HG02588 (cell line): Measurements from ENCODE around the gene IL1F10.

Experiments
- ATAC-seq: cut with Tn5 transposase; IDR thresholded peaks from one replicate; pipeline ENCODE4 v1.9.1; 2021; ENCODE audit warnings: mild to moderate bottlenecking, moderate library complexity; ENCODE audit not compliant: unreplicated experiment

IL1F10 gene

GRCh38 chr2:113111823-113112287 lies 44.1 kb downstream of the IL1F10 start:
- ATAC-seq, result no peak

DNA sequence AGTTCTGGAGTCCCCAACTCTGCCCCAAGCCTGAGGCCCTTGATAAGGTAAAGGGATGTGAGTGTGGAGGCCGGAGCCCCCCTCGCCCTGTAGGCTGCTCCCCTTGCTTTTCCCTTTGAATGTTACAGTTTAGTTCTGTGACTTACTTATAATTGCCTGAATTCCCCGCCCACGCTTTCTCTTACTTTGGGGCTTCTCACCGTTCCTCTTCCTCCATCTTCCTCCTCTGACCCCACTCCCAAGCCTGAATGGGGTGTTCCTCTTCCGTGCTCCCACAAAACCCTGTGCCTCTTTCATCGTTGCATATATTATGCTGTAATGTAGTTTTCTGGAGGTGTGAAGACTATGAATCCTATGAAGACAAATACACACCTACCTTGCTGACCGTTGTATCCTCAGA lies 44.7 kb downstream of the IL1F10 start:
- ATAC-seq, result no peak

GRCh38 chr2:113112871-113113270 lies 45.1 kb downstream of the IL1F10 start:
- no peak for ATAC-seq

DNA sequence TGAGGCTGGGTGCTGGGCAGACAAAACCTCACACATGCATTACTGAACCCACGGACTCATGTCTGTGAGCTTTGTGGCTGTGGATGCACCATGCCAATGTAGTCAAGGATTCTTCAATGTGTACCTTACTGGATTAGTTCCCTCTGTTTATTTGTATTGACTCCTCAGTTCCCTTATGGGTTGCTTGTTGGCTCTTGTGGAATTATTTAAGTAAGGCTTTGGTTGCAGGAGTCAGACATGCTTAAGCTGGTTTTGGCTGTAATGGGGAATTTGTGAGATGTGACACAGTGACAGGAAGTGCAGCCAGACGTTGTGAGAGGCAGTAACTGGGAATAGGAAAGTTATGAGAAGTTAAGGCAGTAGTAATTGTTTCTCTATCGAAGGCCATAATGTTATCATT lies 46.0 kb downstream of the IL1F10 start:
- ATAC-seq, result no peak

DNA sequence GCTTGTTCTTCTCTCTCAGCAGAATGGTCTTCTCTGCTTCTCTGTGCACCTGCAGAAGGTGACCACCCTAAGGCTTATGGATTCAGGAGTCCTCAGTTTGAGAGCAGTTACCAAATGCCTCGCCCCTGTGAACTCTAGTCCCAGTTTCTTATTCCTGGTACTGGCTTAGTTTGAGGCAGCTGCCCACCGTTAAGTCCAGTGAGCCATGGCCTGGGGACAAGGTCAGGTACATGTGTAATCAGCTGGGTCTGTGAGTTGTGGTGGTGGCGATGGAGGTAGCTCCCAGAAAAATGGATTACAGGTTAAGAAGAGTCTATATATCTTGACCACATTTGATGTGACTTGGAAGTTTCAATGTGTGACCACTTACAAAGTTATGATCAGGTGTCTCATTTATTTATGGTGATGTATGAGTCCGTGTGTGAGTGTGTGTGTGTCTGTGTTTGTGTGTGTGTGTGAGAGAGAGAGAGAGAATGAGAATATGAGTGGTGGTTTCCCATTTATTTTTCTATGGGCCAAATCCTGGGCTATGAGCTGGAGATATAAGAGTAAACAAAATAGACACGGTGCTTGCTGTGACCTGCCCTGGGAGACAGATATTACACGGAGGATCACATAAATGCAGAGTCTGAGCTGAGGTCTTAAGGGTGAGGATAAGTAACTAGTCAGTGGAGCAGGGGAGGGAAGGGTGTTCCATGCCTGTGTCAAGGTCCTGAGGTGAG lies 46.6 kb downstream of the IL1F10 start:
- no peak for ATAC-seq

DNA sequence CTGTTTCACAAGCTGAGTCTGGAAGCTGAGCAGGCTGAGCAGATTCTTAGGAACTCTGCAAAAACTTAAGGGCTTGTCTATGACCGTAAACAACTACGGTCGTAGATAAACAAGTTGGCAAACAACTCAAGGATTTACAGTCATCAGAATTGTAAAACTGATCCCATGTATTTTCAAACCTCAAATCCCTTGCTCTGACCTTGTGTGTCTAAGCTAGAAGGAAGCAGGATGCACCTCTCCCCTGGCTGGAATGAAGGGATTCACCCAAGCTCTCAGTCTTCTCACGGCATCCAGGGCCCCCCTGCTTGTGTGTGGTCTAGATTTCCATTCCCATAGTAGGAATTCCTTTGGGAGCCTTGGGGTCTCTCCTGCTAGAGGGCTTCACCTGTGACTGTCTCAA lies 47.2 kb downstream of the IL1F10 start:
- ATAC-seq, result no peak

- peak; percentile 52 for ATAC-seq
Measured at GRCh38 chr2:113116100-113116958, 48.6 kb downstream of the IL1F10 start.

DNA sequence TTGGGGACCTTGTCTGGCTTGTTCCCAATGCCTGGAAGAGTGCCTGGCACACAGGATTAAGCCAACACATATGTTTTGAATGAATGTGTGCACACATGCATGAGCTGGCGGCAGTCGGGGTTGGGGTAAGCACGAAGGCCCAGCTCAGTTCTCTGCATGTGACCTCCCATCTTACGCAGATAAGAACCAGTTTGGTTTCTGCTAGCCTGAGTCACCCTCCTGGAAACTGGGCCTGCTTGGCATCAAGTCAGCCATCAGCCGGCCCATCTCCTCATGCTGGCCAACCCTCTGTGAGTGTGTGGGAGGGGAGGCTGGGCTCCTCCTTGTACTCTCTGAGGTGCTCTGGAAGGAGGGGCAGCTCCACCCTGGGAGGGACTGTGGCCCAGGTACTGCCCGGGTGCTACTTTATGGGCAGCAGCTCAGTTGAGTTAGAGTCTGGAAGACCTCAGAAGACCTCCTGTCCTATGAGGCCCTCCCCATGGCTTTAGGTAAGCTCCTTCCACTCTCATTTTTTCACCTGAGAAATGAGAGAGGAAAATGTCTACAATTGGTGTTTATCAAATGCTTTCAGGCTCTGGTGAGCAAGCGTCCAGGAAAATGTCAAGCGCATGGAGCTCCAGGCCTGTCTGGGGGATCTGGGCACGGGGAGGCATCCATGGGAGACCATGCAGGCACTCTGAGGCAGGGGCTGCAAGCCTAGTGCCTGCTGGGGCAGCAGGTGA lies 49.9 kb downstream of the IL1F10 start:
- ATAC-seq, result no peak

GRCh38 chr2:113118263-113118657 lies 50.5 kb downstream of the IL1F10 start:
- no peak for ATAC-seq

- ATAC-seq, result no peak
Measured at GRCh38 chr2:113119111-113119510, 51.3 kb downstream of the IL1F10 start.

GRCh38 chr2:113120861-113121260 lies 53.1 kb downstream of the IL1F10 start:
- no peak for ATAC-seq

DNA sequence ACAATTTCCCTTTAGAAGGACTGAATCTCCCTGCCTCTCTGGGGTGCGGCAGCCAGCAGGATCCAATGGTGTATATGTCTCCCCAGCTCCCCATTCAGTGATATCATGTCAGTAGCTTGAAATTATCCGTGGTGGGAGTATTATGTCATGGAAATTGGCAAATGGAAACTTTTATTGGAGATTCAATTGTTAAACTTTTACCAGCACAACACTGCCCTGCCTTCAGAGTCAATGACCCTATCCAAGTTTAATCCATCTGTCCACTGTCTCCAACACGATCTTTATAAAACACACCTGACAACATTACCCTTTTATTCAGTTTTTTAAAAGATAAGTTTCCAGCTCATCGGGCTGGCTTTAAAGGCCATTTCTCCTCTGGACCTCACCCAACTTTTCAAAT lies 54.6 kb downstream of the IL1F10 start:
- no peak for ATAC-seq

DNA sequence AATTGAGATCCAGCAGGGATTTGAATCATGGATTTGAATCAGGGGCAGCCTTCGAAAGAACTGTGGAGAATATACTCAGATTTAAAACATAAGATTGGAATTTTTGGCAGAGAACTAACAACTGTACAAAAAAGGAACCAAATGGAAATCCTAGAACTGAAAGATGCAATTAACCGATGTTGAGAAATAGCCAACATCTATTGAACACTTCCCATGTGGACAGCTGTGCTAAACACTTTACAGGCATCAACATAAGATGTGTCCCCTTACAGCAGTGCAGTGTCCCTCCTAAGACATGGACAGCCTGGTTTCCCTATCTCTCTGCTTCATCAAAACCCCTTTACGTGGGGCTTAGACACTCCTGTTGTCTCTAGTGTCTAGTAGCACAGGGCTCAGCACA lies 56.0 kb downstream of the IL1F10 start:
- no peak for ATAC-seq

GRCh38 chr2:113124181-113124961 lies 56.6 kb downstream of the IL1F10 start:
- ATAC-seq, result no peak
